Activated naive CD8-positive, alpha-beta T cell treated with anti-CD3 and anti-CD28 coated beads, Interleukin-2, amount 10 ng/mL, durations not matched to agents 7 days and 5 days (primary cell): Measurements from ENCODE around the gene OSBPL5. TPM values are rescaled to one million over a fixed set of nuclear protein-coding genes. Genes with fewer than 3 reads are reported as not detected.

Source experiments
- ATAC-seq: fragments of 150-1000 bp; cut with Tn5 transposase; one replicate; pipeline ENCODE4 v1.10.0; 2021; ENCODE audit warnings: low read depth, moderate library complexity
- POLR2A ChIA-PET: fragments of 350-600 bp; sonication (Branson Sonifier 250); formaldehyde crosslinking; loops from one replicate; lab custom pipeline; 2021; ENCODE audit warnings: antibody characterized with exemption; lab: Charles Lee
- DNase-seq: peaks from one replicate; pipeline ENCODE4 v3.0.0; 2021
- H3K27ac Mint-ChIP-seq: one replicate; pipeline ENCODE4 v1.8.0; 2022; ENCODE audit warnings: mild to moderate bottlenecking, mixed read lengths
- H3K27me3 Mint-ChIP-seq: one replicate; pipeline ENCODE4 v1.8.0; 2022; ENCODE audit warnings: mild to moderate bottlenecking, moderate library complexity, mixed read lengths
- H3K36me3 Mint-ChIP-seq: one replicate; pipeline ENCODE4 v1.8.0; 2021; ENCODE audit warnings: mild to moderate bottlenecking, mixed read lengths
- H3K4me1 Mint-ChIP-seq: one replicate; pipeline ENCODE4 v1.8.0; 2021; ENCODE audit warnings: mixed read lengths
- H3K4me3 Mint-ChIP-seq: one replicate; pipeline ENCODE4 v1.8.0; 2022; ENCODE audit warnings: mild to moderate bottlenecking, moderate library complexity, mixed read lengths
- H3K9me3 Mint-ChIP-seq: one replicate; pipeline ENCODE4 v1.8.0; 2021; ENCODE audit warnings: mixed read lengths
- total RNA-seq, 2 experiments: library from RNA; stranded (reverse); gene quantifications; one replicate each; pipeline ENCODE4 v1.2.3, GENCODE V29; 2021

The OSBPL5 gene
- total RNA-seq, 2 experiments from 2014 or later = 13.0 to 13.2 TPM

GRCh38 chr11:3108183-3108721 lies 56.9 kb downstream of the OSBPL5 start:
- peaks cover 4% of the 10 kb centered on the region for H3K4me1 Mint-ChIP-seq

DNA sequence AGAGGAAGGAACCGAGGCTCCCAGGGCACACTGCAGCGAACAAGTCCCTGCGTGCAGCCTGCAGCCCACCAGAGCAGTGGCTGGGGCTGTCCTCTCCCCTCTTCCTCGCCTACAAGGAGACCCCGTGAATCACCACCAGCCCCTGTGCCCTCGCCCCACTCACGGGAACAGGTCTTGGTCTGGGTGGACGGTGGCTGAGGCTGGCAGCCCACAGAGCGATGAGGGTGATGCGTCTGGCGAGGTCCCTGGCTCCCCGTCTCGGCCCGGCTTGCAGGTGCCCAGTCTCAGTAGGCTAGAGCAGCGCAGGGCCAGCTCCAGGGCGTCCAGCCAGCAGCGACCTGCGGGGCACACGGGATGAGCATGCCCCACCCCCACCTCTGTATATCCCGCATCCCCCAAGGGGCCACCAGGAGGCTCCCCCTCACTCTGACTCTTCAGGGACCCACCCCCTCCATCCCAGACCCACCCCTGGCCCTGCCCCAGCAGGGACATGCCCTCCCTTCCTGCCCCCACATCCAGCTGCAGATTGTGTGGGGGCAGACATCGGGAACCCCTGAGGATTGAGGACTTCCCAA lies 57.4 kb downstream of the OSBPL5 start:
- H3K36me3 Mint-ChIP-seq = peaks cover 2% of the 10 kb centered on the region
- H3K27me3 Mint-ChIP-seq = no peaks in the 10 kb centered on the region
- H3K9me3 Mint-ChIP-seq = no peaks in the 10 kb centered on the region
- H3K4me1 Mint-ChIP-seq = peaks cover 4% of the 10 kb centered on the region
- no peak overlapping the region for H3K27ac Mint-ChIP-seq
- POLR2A ChIA-PET = no interaction called here
- H3K4me3 Mint-ChIP-seq = no peak overlapping the region
- no peak for DNase-seq
- ATAC-seq = no peak

More at GRCh38 chr11:3108183-3108721, 56.9 kb downstream of the OSBPL5 start:
- peaks cover 3% of the 10 kb centered on the region for H3K36me3 Mint-ChIP-seq
- H3K4me3 Mint-ChIP-seq = no peak overlapping the region
- DNase-seq (no peak), ATAC-seq (no peak)
- no peak overlapping the region for H3K27ac Mint-ChIP-seq
- POLR2A ChIA-PET = no interaction called here
- H3K27me3 Mint-ChIP-seq = no peaks in the 10 kb centered on the region
- no peaks in the 10 kb centered on the region for H3K9me3 Mint-ChIP-seq

DNA sequence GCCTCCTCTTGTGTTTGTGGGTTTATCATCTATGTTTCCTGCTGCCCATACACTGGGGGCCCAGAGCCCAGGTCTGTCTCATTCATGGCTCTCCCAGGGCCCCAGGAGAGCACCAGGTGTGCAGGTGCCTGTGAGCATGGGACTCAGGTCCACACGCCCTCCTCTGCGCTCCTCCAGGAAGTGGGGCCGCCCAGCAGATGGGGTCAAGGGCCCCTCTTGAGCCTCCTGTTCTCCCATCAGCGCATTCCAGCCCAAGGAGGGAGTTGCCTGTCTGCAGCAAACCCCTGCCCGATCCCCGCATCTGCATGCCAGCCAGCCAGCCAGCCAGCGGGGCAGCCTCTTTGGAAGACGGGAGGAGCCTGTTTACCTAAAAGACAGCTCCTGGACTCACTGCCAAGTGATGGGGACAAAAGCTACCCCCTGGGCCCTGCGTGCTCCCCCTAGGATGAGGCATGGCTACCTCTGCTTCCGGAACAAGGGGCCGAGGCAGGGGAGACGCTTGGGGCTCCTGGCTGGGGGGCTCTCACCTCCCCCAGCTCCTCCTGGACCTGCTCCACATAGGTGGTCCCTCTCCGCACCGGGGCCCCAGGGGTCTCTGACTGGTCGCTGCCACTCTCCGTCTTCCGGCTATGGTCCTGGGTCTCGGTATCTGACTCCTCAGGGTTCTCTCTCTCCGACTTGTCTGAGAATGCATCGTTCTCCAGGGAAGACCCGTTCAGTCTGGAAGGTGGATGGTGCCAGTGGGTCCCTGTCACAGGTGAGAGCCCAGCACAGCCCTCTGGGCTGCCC lies 58.2 kb downstream of the OSBPL5 start:
- H3K4me3 Mint-ChIP-seq = no peak overlapping the region
- POLR2A ChIA-PET = no interaction called here
- no peaks in the 10 kb centered on the region for H3K27me3 Mint-ChIP-seq
- peaks cover 4% of the 10 kb centered on the region for H3K4me1 Mint-ChIP-seq
- H3K27ac Mint-ChIP-seq = no peak overlapping the region
- H3K36me3 Mint-ChIP-seq = no peaks in the 10 kb centered on the region
- ATAC-seq (no peak), DNase-seq (no peak)
- no peaks in the 10 kb centered on the region for H3K9me3 Mint-ChIP-seq

DNA sequence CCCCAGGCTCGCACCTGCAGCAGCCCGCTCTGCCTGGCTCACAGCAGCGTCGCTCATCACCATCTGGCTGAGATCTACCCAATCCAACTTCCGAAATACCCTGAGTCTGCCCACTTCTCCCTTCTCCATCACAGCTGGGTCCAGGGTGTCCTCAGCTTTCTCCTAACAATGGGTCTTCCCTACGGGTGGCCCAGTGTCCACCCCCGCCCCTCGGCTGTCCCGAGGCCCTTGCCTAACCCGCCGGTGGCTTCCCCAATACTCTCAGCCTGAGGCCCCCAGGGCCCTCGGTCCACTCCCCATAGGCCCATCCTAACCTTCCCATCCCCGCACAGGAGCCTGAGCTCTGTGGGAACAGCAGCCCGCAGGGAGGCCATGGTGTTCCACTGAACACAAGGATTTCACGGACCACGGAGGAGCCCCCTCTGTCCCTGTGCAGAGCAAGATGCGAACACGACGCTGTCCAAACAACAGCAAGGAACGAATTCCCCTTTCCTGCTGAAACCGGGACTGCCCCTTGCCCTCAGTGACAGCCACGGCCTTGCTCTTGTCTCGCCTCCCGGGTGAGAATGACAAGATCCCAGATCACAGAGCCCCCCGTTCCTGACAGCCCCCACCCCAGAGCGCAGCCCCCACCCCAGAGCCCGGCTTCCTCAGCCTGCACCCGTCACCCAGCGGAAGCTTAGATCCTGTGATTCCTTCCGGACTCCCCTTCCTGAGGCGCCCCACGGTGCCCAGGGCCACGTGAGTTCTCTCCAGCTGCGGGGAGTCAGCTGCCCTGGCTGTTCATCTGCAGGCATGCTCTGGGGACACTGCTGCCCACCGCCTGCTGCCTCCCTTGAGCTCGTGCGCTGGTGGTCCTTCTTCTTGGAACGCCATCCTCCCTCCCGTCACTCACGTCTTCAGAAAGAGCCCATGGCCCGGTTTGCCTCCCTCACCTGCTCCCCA lies 59.0 kb downstream of the OSBPL5 start:
- no peak overlapping the region for H3K4me3 Mint-ChIP-seq

GRCh38 chr11:3104961-3105790 lies 59.9 kb downstream of the OSBPL5 start:
- ATAC-seq = no peak
- Mint-ChIP-seq H3K27ac (no peak overlapping the region), H3K36me3 (no peaks in the 10 kb centered on the region), H3K9me3 (no peaks in the 10 kb centered on the region), H3K27me3 (no peaks in the 10 kb centered on the region), H3K4me3 (no peak overlapping the region), H3K4me1 (peaks cover 4% of the 10 kb centered on the region)
- POLR2A ChIA-PET = no interaction called here
- no peak for DNase-seq

More for the DNA sequence above, 59.0 kb downstream of the OSBPL5 start:
- Mint-ChIP-seq H3K36me3 (no peaks in the 10 kb centered on the region), H3K9me3 (no peaks in the 10 kb centered on the region), H3K27ac (no peak overlapping the region), H3K27me3 (no peaks in the 10 kb centered on the region), H3K4me1 (peaks cover 4% of the 10 kb centered on the region)
- ATAC-seq (no peak), DNase-seq (no peak)
- POLR2A ChIA-PET = no interaction called here

DNA sequence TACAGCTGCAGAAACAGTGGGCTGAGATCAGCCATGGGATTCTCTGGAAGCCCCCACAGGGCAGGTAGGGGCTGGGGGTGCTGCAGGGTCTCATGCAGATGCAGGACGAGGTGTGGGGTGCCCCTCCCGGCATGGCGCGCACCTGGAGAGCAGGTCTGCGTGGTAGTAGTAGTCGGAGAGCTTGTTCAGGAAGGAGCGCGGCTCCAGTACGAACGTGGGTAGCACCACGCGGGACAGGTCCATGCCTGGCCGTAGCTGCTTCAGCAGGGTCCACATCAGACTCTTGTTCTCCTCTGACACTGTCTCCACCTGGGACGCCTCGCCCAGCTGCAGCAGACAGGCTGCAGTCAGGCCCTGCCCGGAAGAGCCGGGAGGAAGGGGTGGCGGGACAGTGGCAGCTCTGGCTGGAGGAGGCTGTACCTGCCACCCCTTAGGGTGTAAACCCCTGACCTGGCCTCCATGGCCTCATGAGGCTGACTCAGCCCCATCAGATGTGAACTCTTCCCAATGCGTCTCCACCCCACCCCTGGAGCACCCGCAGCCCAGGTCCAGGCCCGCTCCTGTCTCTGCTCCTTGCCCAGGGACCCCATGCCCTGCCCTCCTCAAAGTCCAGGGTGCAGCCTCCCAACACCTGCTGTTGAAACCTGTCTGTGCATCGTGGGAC lies 60.9 kb downstream of the OSBPL5 start:
- Mint-ChIP-seq H3K27me3 (no peaks in the 10 kb centered on the region), H3K4me1 (peaks cover 2% of the 10 kb centered on the region), H3K4me3 (no peak overlapping the region), H3K36me3 (no peaks in the 10 kb centered on the region), H3K9me3 (no peaks in the 10 kb centered on the region), H3K27ac (no peak overlapping the region)
- POLR2A ChIA-PET = no interaction called here
- no peak for ATAC-seq
- no peak for DNase-seq

DNA sequence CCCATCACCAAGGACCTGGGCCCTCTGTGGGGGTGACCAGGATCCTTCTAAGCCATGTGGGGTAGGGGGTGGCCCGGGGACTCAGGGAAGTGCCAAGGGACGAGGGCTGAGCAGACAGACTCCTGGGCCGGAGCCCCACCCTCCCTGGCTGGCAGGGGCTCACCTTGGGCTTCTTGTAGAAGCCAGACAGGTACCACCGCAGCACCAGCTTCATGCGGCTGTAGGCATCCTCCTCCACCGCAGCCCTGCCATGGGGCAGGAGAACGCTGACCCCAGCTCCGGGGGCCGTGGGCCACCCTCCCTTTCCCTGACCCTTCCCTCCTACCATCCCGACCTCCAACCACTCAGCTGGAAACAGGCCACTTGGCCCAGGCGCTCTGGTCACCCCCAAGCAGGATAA lies 62.0 kb downstream of the OSBPL5 start:
- POLR2A ChIA-PET = no interaction called here
- Mint-ChIP-seq H3K9me3 (no peaks in the 10 kb centered on the region), H3K36me3 (no peaks in the 10 kb centered on the region), H3K4me1 (peaks cover 2% of the 10 kb centered on the region), H3K4me3 (no peak overlapping the region), H3K27me3 (no peaks in the 10 kb centered on the region), H3K27ac (no peak overlapping the region)
- ATAC-seq (no peak), DNase-seq (peak; percentile 28)

DNA sequence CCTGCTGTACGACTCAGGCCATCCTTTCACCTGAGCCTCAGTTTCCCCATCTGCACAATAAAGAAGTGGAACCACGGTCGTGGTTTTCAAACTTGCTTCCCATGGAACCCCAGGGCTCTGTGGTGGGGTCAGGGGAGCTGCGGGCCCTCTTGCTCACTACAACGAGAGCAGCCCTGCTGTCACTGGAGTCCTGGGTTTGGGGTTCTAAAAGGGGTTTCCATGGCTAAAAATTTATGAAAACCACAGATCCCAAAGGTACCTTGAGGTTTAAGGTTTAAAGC lies 62.5 kb downstream of the OSBPL5 start:
- H3K4me3 Mint-ChIP-seq = no peak overlapping the region
- DNase-seq (no peak), ATAC-seq (no peak)
- H3K4me1 Mint-ChIP-seq = peaks cover 2% of the 10 kb centered on the region
- no peaks in the 10 kb centered on the region for H3K27me3 Mint-ChIP-seq
- H3K36me3 Mint-ChIP-seq = no peaks in the 10 kb centered on the region
- no peaks in the 10 kb centered on the region for H3K9me3 Mint-ChIP-seq
- POLR2A ChIA-PET = no interaction called here
- H3K27ac Mint-ChIP-seq = no peak overlapping the region

- Mint-ChIP-seq H3K4me1 (peaks cover 2% of the 10 kb centered on the region), H3K9me3 (no peaks in the 10 kb centered on the region), H3K36me3 (no peaks in the 10 kb centered on the region), H3K27me3 (no peaks in the 10 kb centered on the region), H3K27ac (no peak overlapping the region), H3K4me3 (no peak overlapping the region)
- POLR2A ChIA-PET = no interaction called here
- DNase-seq = no peak
- no peak for ATAC-seq
Measured at GRCh38 chr11:3101921-3102640, 63.0 kb downstream of the OSBPL5 start.

GRCh38 chr11:3099178-3099577 lies 65.9 kb downstream of the OSBPL5 start:
- POLR2A ChIA-PET = no interaction called here
- Mint-ChIP-seq H3K27me3 (peaks cover 2% of the 10 kb centered on the region), H3K27ac (no peak overlapping the region), H3K4me1 (peaks cover 2% of the 10 kb centered on the region), H3K9me3 (no peaks in the 10 kb centered on the region), H3K36me3 (no peaks in the 10 kb centered on the region), H3K4me3 (no peak overlapping the region)
- no peak for ATAC-seq
- DNase-seq = no peak

DNA sequence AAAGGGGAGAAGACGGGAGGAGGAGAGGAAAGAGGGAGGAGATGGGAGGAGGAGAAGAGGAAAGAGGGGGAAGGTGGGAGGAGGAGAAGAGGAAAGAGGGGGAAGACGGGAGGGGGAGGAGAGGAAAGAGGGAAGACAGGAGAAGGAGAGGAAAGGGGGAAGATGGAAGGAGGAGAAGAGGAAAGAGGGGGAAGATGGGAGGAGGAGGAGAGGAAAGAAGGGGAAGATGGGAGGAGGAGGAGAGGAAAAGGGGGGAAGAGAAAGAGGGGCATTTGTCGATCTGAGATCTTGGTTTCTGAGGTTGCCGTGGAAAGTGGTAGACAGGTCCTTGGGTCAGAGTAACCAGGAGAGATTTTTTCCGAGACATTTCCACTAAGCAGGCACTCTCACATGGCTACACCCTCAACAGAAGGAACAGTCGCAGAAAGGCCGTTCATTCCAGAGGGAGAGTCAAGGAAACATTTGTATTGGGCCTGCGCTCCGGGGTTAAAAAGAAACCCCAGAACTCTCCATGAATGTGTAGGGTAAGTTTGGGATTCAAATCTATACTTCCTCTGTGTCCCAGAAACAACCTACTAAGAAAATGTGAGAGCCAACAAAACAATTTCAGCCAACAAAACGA lies 68.1 kb downstream of the OSBPL5 start:
- Mint-ChIP-seq H3K27ac (no peak overlapping the region), H3K9me3 (no peaks in the 10 kb centered on the region), H3K4me1 (peaks cover 3% of the 10 kb centered on the region), H3K27me3 (peaks cover 2% of the 10 kb centered on the region), H3K36me3 (no peaks in the 10 kb centered on the region), H3K4me3 (no peak overlapping the region)
- ATAC-seq (no peak), DNase-seq (no peak)
- POLR2A ChIA-PET = no interaction called here
